Hepatocyte (in vitro differentiated cells): ENCODE measurements around the gene ANKRD44. TPM values are rescaled to one million over a fixed set of nuclear protein-coding genes. Genes with fewer than 3 reads are reported as not detected.

Experiments
- DNase-seq: peaks from one replicate; pipeline ENCODE4 v3.0.0-alpha.2; 2016; ENCODE audit warnings: low spot score
- H2AFZ ChIP-seq: fragments of 200-600 bp; sonication (generic); 2 replicates; pipeline ENCODE4 v1.6.0; 2016; ENCODE audit warnings: antibody characterized with exemption, mild to moderate bottlenecking
- H3K27ac ChIP-seq: fragments of 200-600 bp; sonication (generic); 2 replicates; pipeline ENCODE4 v1.5.1; 2016; ENCODE audit warnings: mild to moderate bottlenecking
- H3K27me3 ChIP-seq: fragments of 200-600 bp; sonication (generic); 2 replicates; pipeline ENCODE4 v1.6.1; 2016
- H3K36me3 ChIP-seq: fragments of 200-600 bp; sonication (generic); replicated peaks from 2 replicates; pipeline ENCODE4 v1.5.1; 2016; ENCODE audit warnings: low read depth; ENCODE audit not compliant: insufficient read depth
- H3K4me1 ChIP-seq: fragments of 200-600 bp; sonication (generic); 2 replicates; pipeline ENCODE4 v1.5.1; 2016; ENCODE audit warnings: mild to moderate bottlenecking, moderate library complexity; ENCODE audit not compliant: insufficient read depth
- H3K4me2 ChIP-seq: fragments of 200-600 bp; sonication (generic); 2 replicates; pipeline ENCODE4 v1.6.0; 2016
- H3K4me3 ChIP-seq: fragments of 200-600 bp; sonication (generic); 2 replicates; pipeline ENCODE4 v1.5.1; 2016; ENCODE audit warnings: mild to moderate bottlenecking
- H3K79me2 ChIP-seq: fragments of 200-600 bp; sonication (generic); 2 replicates; pipeline ENCODE4 v1.6.0; 2017; ENCODE audit warnings: mild to moderate bottlenecking
- H3K9me2 ChIP-seq: fragments of 200-600 bp; sonication (generic); replicated peaks from 2 replicates; pipeline ENCODE4 v1.6.0; 2017; ENCODE audit warnings: mild to moderate bottlenecking; ENCODE audit not compliant: insufficient read depth
- H3K9me3 ChIP-seq: fragments of 200-600 bp; sonication (generic); 2 replicates; pipeline ENCODE4 v1.5.1; 2016; ENCODE audit warnings: low read depth, mild to moderate bottlenecking
- H4K20me1 ChIP-seq: fragments of 200-600 bp; sonication (generic); 2 replicates; pipeline ENCODE4 v1.6.0; 2016; ENCODE audit warnings: mild to moderate bottlenecking; ENCODE audit not compliant: insufficient read depth, poor library complexity, severe bottlenecking
- EZH2 ChIP-seq: fragments of 200-600 bp; sonication (generic); IDR thresholded peaks from 2 replicates; pipeline ENCODE4 v1.6.1; 2016; ENCODE audit warnings: antibody characterized with exemption, mild to moderate bottlenecking, borderline replicate concordance
- EZH2phosphoT487 ChIP-seq: fragments of 200-600 bp; sonication (generic); IDR thresholded peaks from one replicate; pipeline ENCODE4 v1.6.1; 2018; ENCODE audit warnings: antibody characterized with exemption, mild to moderate bottlenecking, low read depth, moderate library complexity; ENCODE audit not compliant: unreplicated experiment, severe bottlenecking
- WGBS: methylation state at CpG from one replicate; pipeline ENCODE4 v1.1.6; 2016; ENCODE audit warnings: low lambda C conversion rate; ENCODE audit errors: missing lambda C conversion rate; 5-methylcytosine and 5-hydroxymethylcytosine counted together
- polyA plus RNA-seq: library from polyadenylated mRNA; unstranded; fragments of >200 nt; fragmentation: Nextera tagmentation; extraction: Ambion mirVana; gene quantifications from 2 replicates; pipeline ENCODE4 v1.2.1, GENCODE V29; 2016
- total RNA-seq: library from RNA; depleted of rRNA; stranded (reverse); fragments of >200 nt; gene quantifications from 2 replicates; pipeline ENCODE4 v1.2.3, GENCODE V29; 2014
- TF ChIP-seq, protein P1 (sequence below): fragments of 200-600 bp; sonication (generic); IDR thresholded peaks from 2 replicates; pipeline ENCODE4 v1.5.1; 2016; ENCODE audit warnings: antibody characterized with exemption, mild to moderate bottlenecking; ENCODE audit not compliant: poor library complexity

The ANKRD44 gene
- total and polyA plus RNA-seq, 2 experiments from 2014 or later, result 5.9 to 9.1 TPM

DNA sequence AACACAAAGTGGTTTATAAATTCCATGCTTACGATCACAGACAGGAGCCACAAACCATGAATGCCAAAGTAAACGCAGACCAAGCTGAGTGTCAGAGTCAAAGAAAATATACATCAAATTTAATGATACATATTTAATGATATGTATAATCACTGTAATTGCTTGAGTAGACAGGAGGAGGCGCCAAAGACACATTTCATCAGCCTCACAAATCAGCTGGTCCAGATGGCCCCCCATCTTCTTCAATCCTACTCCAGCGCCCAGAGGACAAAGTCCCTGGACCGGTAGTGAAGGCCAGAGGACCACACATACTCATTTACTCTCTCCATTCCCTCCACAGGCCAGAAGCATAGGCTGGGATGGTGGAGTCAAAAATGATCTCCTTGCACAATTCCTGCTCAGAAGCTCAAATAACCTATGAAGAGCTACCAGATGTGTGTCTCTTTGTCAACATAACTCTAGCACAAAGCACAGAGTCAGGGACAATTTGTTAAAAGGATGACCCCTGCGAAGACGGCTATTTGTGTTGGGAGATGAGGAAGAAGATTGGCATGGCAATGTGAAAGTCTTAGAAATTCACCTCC is 234.7 kb downstream of the ANKRD44 start:
- TF ChIP-seq EZH2phosphoT487, result no peak
- TF ChIP-seq, protein P1, sequence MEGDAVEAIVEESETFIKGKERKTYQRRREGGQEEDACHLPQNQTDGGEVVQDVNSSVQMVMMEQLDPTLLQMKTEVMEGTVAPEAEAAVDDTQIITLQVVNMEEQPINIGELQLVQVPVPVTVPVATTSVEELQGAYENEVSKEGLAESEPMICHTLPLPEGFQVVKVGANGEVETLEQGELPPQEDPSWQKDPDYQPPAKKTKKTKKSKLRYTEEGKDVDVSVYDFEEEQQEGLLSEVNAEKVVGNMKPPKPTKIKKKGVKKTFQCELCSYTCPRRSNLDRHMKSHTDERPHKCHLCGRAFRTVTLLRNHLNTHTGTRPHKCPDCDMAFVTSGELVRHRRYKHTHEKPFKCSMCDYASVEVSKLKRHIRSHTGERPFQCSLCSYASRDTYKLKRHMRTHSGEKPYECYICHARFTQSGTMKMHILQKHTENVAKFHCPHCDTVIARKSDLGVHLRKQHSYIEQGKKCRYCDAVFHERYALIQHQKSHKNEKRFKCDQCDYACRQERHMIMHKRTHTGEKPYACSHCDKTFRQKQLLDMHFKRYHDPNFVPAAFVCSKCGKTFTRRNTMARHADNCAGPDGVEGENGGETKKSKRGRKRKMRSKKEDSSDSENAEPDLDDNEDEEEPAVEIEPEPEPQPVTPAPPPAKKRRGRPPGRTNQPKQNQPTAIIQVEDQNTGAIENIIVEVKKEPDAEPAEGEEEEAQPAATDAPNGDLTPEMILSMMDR, result peak; percentile 38
- H2AFZ ChIP-seq, result no peak overlapping the region
- H3K4me2 ChIP-seq, result no peak overlapping the region
- no peak for DNase-seq
- no peaks in the 10 kb centered on the region for H3K36me3 ChIP-seq
- no peak overlapping the region for H3K27ac ChIP-seq
- no peaks in the 10 kb centered on the region for H3K4me1 ChIP-seq
- H3K79me2 ChIP-seq, result no peaks in the 10 kb centered on the region
- H3K9me3 ChIP-seq, result no peaks in the 10 kb centered on the region
- no peaks in the 10 kb centered on the region for H4K20me1 ChIP-seq
- H3K9me2 ChIP-seq, result no peaks in the 10 kb centered on the region
- H3K27me3 ChIP-seq, result no peaks in the 10 kb centered on the region
- no peak overlapping the region for H3K4me3 ChIP-seq
- 76% methylated on average over 7 of the region's 7 CpGs for WGBS

DNA sequence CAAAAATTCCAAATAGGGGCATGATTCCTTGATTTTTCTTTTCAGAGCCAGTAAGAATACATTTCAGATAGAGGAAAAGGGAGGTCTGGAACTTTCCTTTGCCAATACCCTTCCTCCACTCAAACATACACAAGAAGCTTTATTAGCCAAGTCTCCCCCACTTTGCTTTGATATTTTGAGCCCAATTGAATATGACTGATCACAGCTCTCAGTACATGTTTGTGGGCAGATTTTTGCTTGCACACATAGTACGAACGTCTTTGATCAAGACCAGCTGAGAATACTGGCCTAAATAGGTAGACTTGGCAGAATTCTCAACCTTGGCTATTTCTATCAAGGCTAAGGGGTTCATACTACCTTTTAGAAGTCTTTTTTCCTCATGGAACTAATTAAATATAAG is 235.3 kb downstream of the ANKRD44 start:
- Histone ChIP-seq H3K4me2 (no peak overlapping the region), H4K20me1 (no peaks in the 10 kb centered on the region), H3K36me3 (no peaks in the 10 kb centered on the region), H3K27ac (no peak overlapping the region), H2AFZ (no peak overlapping the region), H3K9me2 (no peaks in the 10 kb centered on the region), H3K4me3 (no peak overlapping the region), H3K4me1 (no peaks in the 10 kb centered on the region), H3K9me3 (no peaks in the 10 kb centered on the region), H3K79me2 (no peaks in the 10 kb centered on the region), H3K27me3 (no peaks in the 10 kb centered on the region)
- TF ChIP-seq, protein P1, result no peak
- TF ChIP-seq EZH2phosphoT487 (no peak), EZH2 (no peak)
- DNase-seq, result no peak
- WGBS, result 70% methylated on average over 2 of the region's 2 CpGs

DNA sequence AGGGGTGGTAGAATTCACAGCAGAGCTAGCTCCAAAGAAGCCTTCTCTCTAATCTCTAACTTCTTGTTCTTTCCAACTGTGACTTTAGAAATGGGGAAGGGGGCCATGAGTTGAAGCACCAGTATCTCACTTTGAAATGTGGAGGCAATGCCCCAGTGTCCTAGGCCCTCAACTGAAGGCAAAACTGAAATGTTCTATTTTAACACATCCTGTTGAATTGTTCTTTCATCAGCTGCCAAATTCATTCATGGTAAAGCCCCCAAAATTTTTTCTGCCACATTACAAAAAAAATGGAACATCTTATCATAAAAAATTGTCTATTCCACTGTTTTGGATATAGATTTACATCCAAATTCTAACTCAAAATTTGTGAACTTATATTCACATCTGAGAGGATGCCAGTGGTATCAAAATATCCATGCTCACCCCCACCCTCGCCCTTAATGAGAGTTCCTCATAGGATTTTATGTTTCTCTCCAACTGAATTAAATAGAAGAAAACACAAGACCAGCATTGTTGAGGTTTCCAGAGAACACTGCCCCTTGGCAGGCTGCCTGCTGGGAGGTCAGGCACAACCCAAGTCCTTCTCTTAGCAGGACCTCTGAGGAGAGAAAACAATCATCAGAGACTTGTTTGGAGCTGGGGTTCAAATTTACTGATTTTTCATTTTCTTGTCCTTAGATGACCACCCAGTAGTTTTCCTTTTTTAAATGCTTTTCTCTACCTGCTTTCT is 236.7 kb downstream of the ANKRD44 start:
- Histone ChIP-seq H3K27me3 (no peaks in the 10 kb centered on the region), H3K4me2 (no peak overlapping the region), H3K79me2 (no peaks in the 10 kb centered on the region), H3K27ac (no peak overlapping the region), H2AFZ (no peak overlapping the region), H3K9me2 (no peaks in the 10 kb centered on the region), H3K4me1 (no peaks in the 10 kb centered on the region), H3K4me3 (no peak overlapping the region), H3K36me3 (no peaks in the 10 kb centered on the region), H3K9me3 (no peaks in the 10 kb centered on the region), H4K20me1 (no peaks in the 10 kb centered on the region)
- no peak for DNase-seq
- TF ChIP-seq EZH2phosphoT487 (no peak), EZH2 (no peak)
- TF ChIP-seq, protein P1, result no peak
- 81% methylated on average over 1 of the region's 1 CpG for WGBS
